CD14-positive monocyte (primary cell): Measurements from ENCODE around the gene DBF4. TPM values are rescaled to one million over a fixed set of nuclear protein-coding genes. Genes with fewer than 3 reads are reported as not detected.
"Not testable (repeated sequence)": the region's sequence is repeated elsewhere in the genome, so short reads cannot be mapped to it uniquely, and the experiment has no call there.

Experiments
- DNase-seq, 3 donors: peaks; one replicate each; pipeline ENCODE4 v3.0.0-alpha.2; 2011 to 2022
- H2AFZ ChIP-seq: 2 replicates; pipeline ENCODE4 v1.6.0; 2012; ENCODE audit warnings: mild to moderate bottlenecking, low read depth, low read length, inconsistent platforms; ENCODE audit not compliant: insufficient read depth, poor library complexity, severe bottlenecking
- H3K27ac ChIP-seq, 2 donors: 1 replicate in 1 of 2; 2 replicates in 1 of 2; pipeline ENCODE4 v1.5.1; 2012 to 2013; ENCODE audit warnings: low read length in 2 of 2, control low read depth in 1 of 2, inconsistent platforms in 1 of 2, low read depth in 1 of 2, mild to moderate bottlenecking in 1 of 2
- H3K27me3 ChIP-seq, 2 donors: one replicate each; pipeline versions ENCODE4 v1.6.0 to v1.6.1; 2011 to 2013; ENCODE audit warnings: low read length in 2 of 2; ENCODE audit not compliant: control insufficient read depth in 2 of 2, insufficient read depth in 2 of 2
- H3K36me3 ChIP-seq, 2 donors: replicated peaks in 1 of 2; 1 replicate in 1 of 2; 2 replicates in 1 of 2; pipeline versions ENCODE4 v1.5.1 to v1.6.1; 2012 to 2013; ENCODE audit warnings: low read length in 2 of 2, control low read depth in 1 of 2, inconsistent platforms in 1 of 2, mild to moderate bottlenecking in 1 of 2; ENCODE audit not compliant: insufficient read depth in 2 of 2, control insufficient read depth in 1 of 2
- H3K4me1 ChIP-seq, 2 donors: 1 replicate in 1 of 2; 2 replicates in 1 of 2; pipeline versions ENCODE4 v1.5.1 to v1.6.1; 2012 to 2013; ENCODE audit warnings: low read length in 2 of 2, control low read depth in 1 of 2, inconsistent platforms in 1 of 2, mild to moderate bottlenecking in 1 of 2, moderate library complexity in 1 of 2; ENCODE audit not compliant: insufficient read depth in 2 of 2, control insufficient read depth in 1 of 2
- H3K4me2 ChIP-seq: replicated peaks from 2 replicates; pipeline ENCODE3; 2012; ENCODE audit warnings: low read length, moderate library complexity, mild to moderate bottlenecking; ENCODE audit not compliant: poor library complexity, severe bottlenecking; ENCODE audit errors: extremely low read depth
- H3K4me3 ChIP-seq, 3 experiments: fragments of 200-600 bp in 1 of 3; sonication (generic) in 1 of 3; replicated peaks in 1 of 3; 1 replicate in 2 of 3; 2 replicates in 1 of 3; pipeline ENCODE4 v1.5.1; 2011 to 2013; ENCODE audit warnings: low read length in 3 of 3, mild to moderate bottlenecking in 3 of 3, control low read depth in 2 of 3, low read depth in 2 of 3, inconsistent platforms in 1 of 3, moderate library complexity in 1 of 3
- H3K79me2 ChIP-seq: 2 replicates; pipeline ENCODE4 v1.6.0; 2012; ENCODE audit warnings: mild to moderate bottlenecking, control low read depth, inconsistent platforms, low read length, moderate library complexity; ENCODE audit not compliant: insufficient read depth
- H3K9ac ChIP-seq: 2 replicates; pipeline ENCODE4 v1.6.0; 2017; ENCODE audit warnings: low read length, mild to moderate bottlenecking; ENCODE audit not compliant: insufficient read depth, poor library complexity, severe bottlenecking
- H3K9me3 ChIP-seq, 2 donors: replicated peaks in 1 of 2; 1 replicate in 1 of 2; 2 replicates in 1 of 2; pipeline versions ENCODE4 v1.5.1 to v1.6.1; 2012 to 2013; ENCODE audit warnings: low read length in 2 of 2, control low read depth in 1 of 2; ENCODE audit not compliant: control insufficient read depth in 1 of 2, insufficient read depth in 1 of 2
- H4K20me1 ChIP-seq: 2 replicates; pipeline ENCODE4 v1.6.0; 2012; ENCODE audit warnings: mild to moderate bottlenecking, low read length, control low read depth, moderate library complexity; ENCODE audit not compliant: insufficient read depth
- H3K27ac Mint-ChIP-seq, 7 donors: one replicate each; pipeline ENCODE4 v1.8.0; 2020; ENCODE audit warnings: mild to moderate bottlenecking in 7 of 7, mixed read lengths in 7 of 7, moderate library complexity in 6 of 7, inconsistent platforms in 2 of 7
- H3K27me3 Mint-ChIP-seq, 3 donors: one replicate each; pipeline ENCODE4 v1.8.0; 2021 to 2022; ENCODE audit warnings: low read depth in 3 of 3, mild to moderate bottlenecking in 3 of 3, mixed read lengths in 3 of 3, moderate library complexity in 3 of 3, inconsistent platforms in 1 of 3
- H3K36me3 Mint-ChIP-seq, 2 donors: one replicate each; pipeline ENCODE4 v1.8.0; 2020; ENCODE audit warnings: mixed read lengths in 2 of 2, inconsistent platforms in 1 of 2, mild to moderate bottlenecking in 1 of 2
- H3K4me1 Mint-ChIP-seq: one replicate; pipeline ENCODE4 v1.8.0; 2020; ENCODE audit warnings: mild to moderate bottlenecking, mixed read lengths
- H3K4me3 Mint-ChIP-seq, 2 donors: one replicate each; pipeline ENCODE4 v1.8.0; 2020; ENCODE audit warnings: mild to moderate bottlenecking in 2 of 2, mixed read lengths in 2 of 2, moderate library complexity in 1 of 2
- H3K9me3 Mint-ChIP-seq, 7 donors: one replicate each; pipeline ENCODE4 v1.8.0; 2020 to 2022; ENCODE audit warnings: mixed read lengths in 7 of 7, mild to moderate bottlenecking in 6 of 7, moderate library complexity in 6 of 7, inconsistent platforms in 2 of 7
- CTCF ChIP-seq: fragments of 200-600 bp; IDR thresholded peaks from one replicate; pipeline ENCODE4 v1.8.0; 2022; ENCODE audit warnings: antibody characterized with exemption, mild to moderate bottlenecking
- WGBS: methylation state at CpG from one replicate; pipeline ENCODE4 v1.1.5; 2013; ENCODE audit warnings: missing lambda C conversion rate; ENCODE audit not compliant: insufficient coverage; 5-methylcytosine and 5-hydroxymethylcytosine counted together
- intact Hi-C, 2 donors: fragments of 100-400 bp; cut with micrococcal nuclease; formaldehyde crosslinking; loops; one replicate each; pipeline versions ENCODE4 v1.15.0 to v1.15.1; 2023
- polyA plus RNA-seq, 3 donors: library from polyadenylated mRNA; depleted of rRNA in 1 of 3; unstranded in 2 of 3; stranded (reverse) in 1 of 3; fragments of 300-500 nt in 2 of 3; fragments of >200 nt in 1 of 3; fragmentation: Illumina TruSeq in 2 of 3; gene quantifications; 1 replicate in 2 of 3; 2 replicates in 1 of 3; pipeline ENCODE4 v1.2.3, GENCODE V29; 2012 to 2021

Gene DBF4
- polyA plus RNA-seq, 3 donors = 2.6 to 7.3 (median 6.7) TPM

GRCh38 chr7:87858417-87859100, 17.7 kb upstream of the DBF4 start:
- Histone ChIP-seq H2AFZ (no peak overlapping the region), H4K20me1 (peaks cover 17% of the 10 kb centered on the region), H3K4me2 (no peak overlapping the region), H3K36me3 (peaks cover 36 to 60% of the 10 kb centered on the region in 2 donors), H3K79me2 (peaks cover 57% of the 10 kb centered on the region), H3K9ac (no peak overlapping the region), H3K27me3 (no peaks in the 10 kb centered on the region), H3K4me3 (no peak overlapping the region), H3K27ac (peak overlapping the region in 1 of 2 donors; percentile 69), H3K4me1 (peaks cover 18 to 20% of the 10 kb centered on the region in 2 donors), H3K9me3 (no peaks in the 10 kb centered on the region)
- WGBS = no CpG with 5 or more reads among the region's 3 CpGs
- Mint-ChIP-seq H3K27me3 (no peaks in the 10 kb centered on the region), H3K36me3 (peaks cover 44 to 59% of the 10 kb centered on the region in 2 donors), H3K9me3 (peaks cover 0 to 7% (median 5%) of the 10 kb centered on the region in 7 donors), H3K4me1 (peaks cover 30% of the 10 kb centered on the region), H3K4me3 (peak overlapping the region; percentile 12 to 62), H3K27ac (peak overlapping the region; percentile 71 to 99 (median 89))
- peak in 1 of 3 donors; percentile 46 for DNase-seq
- no peak for TF ChIP-seq CTCF
- intact Hi-C loops = no loop called here

- H3K4me3 ChIP-seq = no peak overlapping the region
- Mint-ChIP-seq H3K4me1 (peaks cover 15% of the 10 kb centered on the region), H3K4me3 (no peak overlapping the region), H3K27ac (no peak overlapping the region), H3K9me3 (peaks cover 33 to 51% (median 43%) of the 10 kb centered on the region in 7 donors), H3K36me3 (peaks cover 56 to 72% of the 10 kb centered on the region in 2 donors), H3K27me3 (no peaks in the 10 kb centered on the region)
- peaks cover 39 to 41% of the 10 kb centered on the region in 2 donors for H3K9me3 ChIP-seq
- no peak overlapping the region for H2AFZ ChIP-seq
- TF ChIP-seq CTCF = no peak
- intact Hi-C loops = no loop called here
- no CpG with 5 or more reads among the region's 2 CpGs for WGBS
- DNase-seq = no peak
- no peak overlapping the region for H3K9ac ChIP-seq
- H3K27ac ChIP-seq = no peak overlapping the region
- no peak overlapping the region for H3K4me2 ChIP-seq
- H4K20me1 ChIP-seq = peaks cover 55% of the 10 kb centered on the region
- H3K79me2 ChIP-seq = peaks cover 100% of the 10 kb centered on the region
- peaks cover 13 to 67% of the 10 kb centered on the region in 2 donors for H3K36me3 ChIP-seq
- H3K27me3 ChIP-seq = no peaks in the 10 kb centered on the region
- peaks cover 0 to 2% of the 10 kb centered on the region in 2 donors for H3K4me1 ChIP-seq
These were observed 10.2 kb upstream of the DBF4 start for GRCh38 chr7:87866089-87866488.

GRCh38 chr7:87866533-87866932, 9.8 kb upstream of the DBF4 start:
- H3K27ac Mint-ChIP-seq, H3K4me3 ChIP-seq, intact Hi-C loops, H3K27ac ChIP-seq, H3K27me3 ChIP-seq, H3K4me1 ChIP-seq, H2AFZ ChIP-seq, H3K27me3 Mint-ChIP-seq, H3K4me3 Mint-ChIP-seq, DNase-seq, H3K9ac ChIP-seq, H3K4me2 ChIP-seq: not testable (repeated sequence)
- peaks cover 58 to 76% of the 10 kb centered on the region in 2 donors for H3K36me3 Mint-ChIP-seq
- H3K9me3 Mint-ChIP-seq = peaks cover 35 to 54% (median 44%) of the 10 kb centered on the region in 7 donors
- H3K36me3 ChIP-seq = peaks cover 14 to 71% of the 10 kb centered on the region in 2 donors
- peaks cover 41 to 45% of the 10 kb centered on the region in 2 donors for H3K9me3 ChIP-seq
- peaks cover 16% of the 10 kb centered on the region for H3K4me1 Mint-ChIP-seq
- 100% methylated on average over 4 of the region's 6 CpGs for WGBS
- H3K79me2 ChIP-seq = peaks cover 100% of the 10 kb centered on the region
- H4K20me1 ChIP-seq = peaks cover 56% of the 10 kb centered on the region
